HepG2 (cell line): Measurements from ENCODE around the gene TTLL10. TPM values are rescaled to one million over a fixed set of nuclear protein-coding genes. Genes with fewer than 3 reads are reported as not detected.

Source experiments
- KLF11 ChIP-seq: IDR thresholded peaks from 2 replicates; pipeline ENCODE4 v1.6.1; 2016; ENCODE audit warnings: missing compliant biosample characterization
- TRIM24 ChIP-seq: sonication (generic); formaldehyde crosslinking; IDR thresholded peaks from 2 replicates; pipeline ENCODE4 v1.8.0; 2022; ENCODE audit warnings: mild to moderate bottlenecking, missing genetic modification reagents
- ZNF160 ChIP-seq: sonication (generic); formaldehyde crosslinking; IDR thresholded peaks from 2 replicates; pipeline ENCODE4 v1.8.0; 2022; ENCODE audit warnings: mild to moderate bottlenecking, inconsistent platforms, missing genetic modification reagents
- polyA plus RNA-seq, 8 experiments: library from polyadenylated mRNA; depleted of rRNA in 3 of 8; stranded (reverse) in 7 of 8; unstranded in 1 of 8; fragments of >200 nt; fragmentation: Illumina TruSeq in 4 of 8; extraction: Trizol in 4 of 8; gene quantifications; 2 replicates each; pipeline versions ENCODE4 v1.2.1 to v1.2.3, GENCODE V29; 2011 to 2016; ENCODE audit warnings: low read depth in 4 of 8, missing spikeins in 1 of 8, mixed read lengths in 1 of 8; ENCODE audit not compliant: insufficient read depth in 1 of 8
- total RNA-seq, 5 experiments: library from RNA; depleted of rRNA; stranded (reverse); fragments of >200 nt; fragmentation: Illumina TruSeq; extraction: Trizol; gene quantifications; 2 replicates each; pipeline ENCODE4 v1.2.3, GENCODE V29; 2016; ENCODE audit warnings: low read depth in 1 of 5
- TF ChIP-seq, protein P1 (sequence below): sonication (generic); formaldehyde crosslinking; IDR thresholded peaks from one replicate; pipeline ENCODE4 v1.5.1; 2020; ENCODE audit warnings: mild to moderate bottlenecking, missing genetic modification reagents; ENCODE audit errors: not compliant biosample characterization
- TF ChIP-seq, protein P2 (sequence below), 2 experiments: sonication (generic) in 1 of 2; formaldehyde crosslinking in 1 of 2; IDR thresholded peaks; 2 replicates each; pipeline versions ENCODE4 v1.5.1 to v1.6.1; 2011 to 2020; ENCODE audit warnings: borderline replicate concordance in 1 of 2, low read depth in 1 of 2, low read length in 1 of 2, mild to moderate bottlenecking in 1 of 2, missing genetic modification reagents in 1 of 2, moderate library complexity in 1 of 2
- TF ChIP-seq, protein P3 (sequence below): IDR thresholded peaks from 2 replicates; pipeline ENCODE4 v1.6.1; 2016; ENCODE audit warnings: low read depth, control low read depth
- TF ChIP-seq, protein P4 (sequence below): IDR thresholded peaks from 2 replicates; pipeline ENCODE4 v1.6.1; 2012; ENCODE audit warnings: low read length, improper control_type of control experiment

TTLL10 gene
- total and polyA plus RNA-seq, 2 of the 13 experiments (the other 11 are each of a cell fraction or from before 2014, with no cell fraction given), result not detected

DNA sequence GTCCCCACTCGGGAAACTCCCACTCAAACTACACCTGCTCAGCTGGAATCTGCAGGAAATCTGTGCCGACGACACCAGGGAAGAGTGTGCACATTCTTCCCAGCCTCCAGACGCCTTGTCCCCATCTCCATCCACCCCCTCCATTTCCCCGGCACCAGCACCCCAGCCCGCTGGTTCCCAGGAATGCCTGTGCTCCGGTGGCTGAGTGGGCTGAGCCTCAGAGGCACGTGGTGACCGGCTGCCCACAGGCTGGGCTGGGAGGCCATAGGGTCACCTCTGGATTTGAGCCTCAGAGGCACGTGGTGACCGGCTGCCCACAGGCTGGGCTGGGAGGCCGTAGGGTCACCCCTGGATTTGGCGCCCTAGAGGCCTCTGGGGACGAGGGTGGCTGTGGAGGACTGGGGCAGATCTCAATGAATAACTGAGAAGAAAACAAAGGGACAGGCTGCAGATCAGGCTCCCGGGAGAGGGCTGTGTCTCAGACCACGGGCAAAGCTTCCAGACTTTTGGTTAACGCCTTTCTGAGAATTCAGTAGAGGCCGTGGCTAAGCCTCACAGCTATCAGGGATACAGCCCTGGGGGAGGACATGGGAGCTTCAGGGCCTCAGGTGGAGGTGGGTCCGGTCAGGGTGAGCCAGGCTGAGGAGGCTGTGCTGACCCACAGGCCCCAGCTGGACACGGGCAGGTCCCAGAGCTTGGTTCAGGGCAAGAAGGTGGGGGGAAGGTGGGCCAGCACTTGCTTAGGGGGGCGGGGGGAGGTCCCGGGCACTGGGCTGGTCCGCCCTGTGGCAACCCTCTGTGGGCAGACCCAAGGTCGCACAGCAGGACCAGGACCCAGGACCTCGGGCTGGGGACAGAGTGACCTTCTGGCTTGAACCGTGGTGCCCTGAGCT lies 17.3 kb upstream of the TTLL10 start (continued):
- TF ChIP-seq, protein P1, sequence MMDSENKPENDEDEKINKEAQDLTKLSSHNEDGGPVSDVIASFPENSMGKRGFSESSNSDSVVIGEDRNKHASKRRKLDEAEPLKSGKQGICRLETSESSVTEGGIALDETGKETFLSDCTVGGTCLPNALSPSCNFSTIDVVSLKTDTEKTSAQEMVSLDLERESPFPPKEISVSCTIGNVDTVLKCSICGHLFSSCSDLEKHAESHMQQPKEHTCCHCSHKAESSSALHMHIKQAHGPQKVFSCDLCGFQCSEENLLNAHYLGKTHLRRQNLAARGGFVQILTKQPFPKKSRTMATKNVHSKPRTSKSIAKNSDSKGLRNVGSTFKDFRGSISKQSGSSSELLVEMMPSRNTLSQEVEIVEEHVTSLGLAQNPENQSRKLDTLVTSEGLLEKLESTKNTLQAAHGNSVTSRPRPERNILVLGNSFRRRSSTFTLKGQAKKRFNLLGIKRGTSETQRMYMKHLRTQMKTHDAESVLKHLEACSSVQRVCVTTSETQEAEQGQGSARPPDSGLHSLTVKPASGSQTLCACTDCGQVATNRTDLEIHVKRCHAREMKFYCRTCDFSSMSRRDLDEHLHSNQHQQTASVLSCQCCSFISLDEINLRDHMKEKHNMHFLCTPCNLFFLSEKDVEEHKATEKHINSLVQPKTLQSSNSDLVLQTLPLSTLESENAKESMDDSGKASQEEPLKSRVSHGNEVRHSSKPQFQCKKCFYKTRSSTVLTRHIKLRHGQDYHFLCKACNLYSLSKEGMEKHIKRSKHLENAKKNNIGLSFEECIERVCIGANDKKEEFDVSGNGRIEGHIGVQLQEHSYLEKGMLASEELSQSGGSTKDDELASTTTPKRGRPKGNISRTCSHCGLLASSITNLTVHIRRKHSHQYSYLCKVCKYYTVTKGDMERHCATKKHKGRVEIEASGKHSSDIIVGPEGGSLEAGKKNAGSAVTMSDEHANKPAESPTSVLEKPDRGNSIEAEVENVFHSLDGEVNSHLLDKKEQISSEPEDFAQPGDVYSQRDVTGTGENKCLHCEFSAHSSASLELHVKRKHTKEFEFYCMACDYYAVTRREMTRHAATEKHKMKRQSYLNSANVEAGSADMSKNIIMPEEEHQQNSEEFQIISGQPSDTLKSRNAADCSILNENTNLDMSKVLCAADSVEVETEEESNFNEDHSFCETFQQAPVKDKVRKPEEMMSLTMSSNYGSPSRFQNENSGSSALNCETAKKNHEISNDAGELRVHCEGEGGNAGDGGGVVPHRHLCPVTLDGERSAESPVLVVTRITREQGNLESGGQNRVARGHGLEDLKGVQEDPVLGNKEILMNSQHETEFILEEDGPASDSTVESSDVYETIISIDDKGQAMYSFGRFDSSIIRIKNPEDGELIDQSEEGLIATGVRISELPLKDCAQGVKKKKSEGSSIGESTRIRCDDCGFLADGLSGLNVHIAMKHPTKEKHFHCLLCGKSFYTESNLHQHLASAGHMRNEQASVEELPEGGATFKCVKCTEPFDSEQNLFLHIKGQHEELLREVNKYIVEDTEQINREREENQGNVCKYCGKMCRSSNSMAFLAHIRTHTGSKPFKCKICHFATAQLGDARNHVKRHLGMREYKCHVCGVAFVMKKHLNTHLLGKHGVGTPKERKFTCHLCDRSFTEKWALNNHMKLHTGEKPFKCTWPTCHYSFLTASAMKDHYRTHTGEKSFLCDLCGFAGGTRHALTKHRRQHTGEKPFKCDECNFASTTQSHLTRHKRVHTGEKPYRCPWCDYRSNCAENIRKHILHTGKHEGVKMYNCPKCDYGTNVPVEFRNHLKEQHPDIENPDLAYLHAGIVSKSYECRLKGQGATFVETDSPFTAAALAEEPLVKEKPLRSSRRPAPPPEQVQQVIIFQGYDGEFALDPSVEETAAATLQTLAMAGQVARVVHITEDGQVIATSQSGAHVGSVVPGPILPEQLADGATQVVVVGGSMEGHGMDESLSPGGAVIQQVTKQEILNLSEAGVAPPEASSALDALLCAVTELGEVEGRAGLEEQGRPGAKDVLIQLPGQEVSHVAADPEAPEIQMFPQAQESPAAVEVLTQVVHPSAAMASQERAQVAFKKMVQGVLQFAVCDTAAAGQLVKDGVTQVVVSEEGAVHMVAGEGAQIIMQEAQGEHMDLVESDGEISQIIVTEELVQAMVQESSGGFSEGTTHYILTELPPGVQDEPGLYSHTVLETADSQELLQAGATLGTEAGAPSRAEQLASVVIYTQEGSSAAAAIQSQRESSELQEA (CRISPR knock-in tag), result no peak
- TF ChIP-seq TRIM24 (CRISPR knock-in tag) (no peak), KLF11 (CRISPR knock-in tag) (no peak), ZNF160 (CRISPR knock-in tag) (no peak)
- TF ChIP-seq, protein P2, sequence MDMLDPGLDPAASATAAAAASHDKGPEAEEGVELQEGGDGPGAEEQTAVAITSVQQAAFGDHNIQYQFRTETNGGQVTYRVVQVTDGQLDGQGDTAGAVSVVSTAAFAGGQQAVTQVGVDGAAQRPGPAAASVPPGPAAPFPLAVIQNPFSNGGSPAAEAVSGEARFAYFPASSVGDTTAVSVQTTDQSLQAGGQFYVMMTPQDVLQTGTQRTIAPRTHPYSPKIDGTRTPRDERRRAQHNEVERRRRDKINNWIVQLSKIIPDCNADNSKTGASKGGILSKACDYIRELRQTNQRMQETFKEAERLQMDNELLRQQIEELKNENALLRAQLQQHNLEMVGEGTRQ (IDR thresholded peaks at IDR 0.05; ENCODE audit: low read depth, low read length), result no peak
- TF ChIP-seq, protein P2 (CRISPR knock-in tag; IDR thresholded peaks at IDR 0.05; ENCODE audit: borderline replicate concordance), result no peak
- TF ChIP-seq, protein P3, sequence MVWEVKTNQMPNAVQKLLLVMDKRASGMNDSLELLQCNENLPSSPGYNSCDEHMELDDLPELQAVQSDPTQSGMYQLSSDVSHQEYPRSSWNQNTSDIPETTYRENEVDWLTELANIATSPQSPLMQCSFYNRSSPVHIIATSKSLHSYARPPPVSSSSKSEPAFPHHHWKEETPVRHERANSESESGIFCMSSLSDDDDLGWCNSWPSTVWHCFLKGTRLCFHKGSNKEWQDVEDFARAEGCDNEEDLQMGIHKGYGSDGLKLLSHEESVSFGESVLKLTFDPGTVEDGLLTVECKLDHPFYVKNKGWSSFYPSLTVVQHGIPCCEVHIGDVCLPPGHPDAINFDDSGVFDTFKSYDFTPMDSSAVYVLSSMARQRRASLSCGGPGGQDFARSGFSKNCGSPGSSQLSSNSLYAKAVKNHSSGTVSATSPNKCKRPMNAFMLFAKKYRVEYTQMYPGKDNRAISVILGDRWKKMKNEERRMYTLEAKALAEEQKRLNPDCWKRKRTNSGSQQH (CRISPR knock-in tag), result no peak
- TF ChIP-seq, protein P4, sequence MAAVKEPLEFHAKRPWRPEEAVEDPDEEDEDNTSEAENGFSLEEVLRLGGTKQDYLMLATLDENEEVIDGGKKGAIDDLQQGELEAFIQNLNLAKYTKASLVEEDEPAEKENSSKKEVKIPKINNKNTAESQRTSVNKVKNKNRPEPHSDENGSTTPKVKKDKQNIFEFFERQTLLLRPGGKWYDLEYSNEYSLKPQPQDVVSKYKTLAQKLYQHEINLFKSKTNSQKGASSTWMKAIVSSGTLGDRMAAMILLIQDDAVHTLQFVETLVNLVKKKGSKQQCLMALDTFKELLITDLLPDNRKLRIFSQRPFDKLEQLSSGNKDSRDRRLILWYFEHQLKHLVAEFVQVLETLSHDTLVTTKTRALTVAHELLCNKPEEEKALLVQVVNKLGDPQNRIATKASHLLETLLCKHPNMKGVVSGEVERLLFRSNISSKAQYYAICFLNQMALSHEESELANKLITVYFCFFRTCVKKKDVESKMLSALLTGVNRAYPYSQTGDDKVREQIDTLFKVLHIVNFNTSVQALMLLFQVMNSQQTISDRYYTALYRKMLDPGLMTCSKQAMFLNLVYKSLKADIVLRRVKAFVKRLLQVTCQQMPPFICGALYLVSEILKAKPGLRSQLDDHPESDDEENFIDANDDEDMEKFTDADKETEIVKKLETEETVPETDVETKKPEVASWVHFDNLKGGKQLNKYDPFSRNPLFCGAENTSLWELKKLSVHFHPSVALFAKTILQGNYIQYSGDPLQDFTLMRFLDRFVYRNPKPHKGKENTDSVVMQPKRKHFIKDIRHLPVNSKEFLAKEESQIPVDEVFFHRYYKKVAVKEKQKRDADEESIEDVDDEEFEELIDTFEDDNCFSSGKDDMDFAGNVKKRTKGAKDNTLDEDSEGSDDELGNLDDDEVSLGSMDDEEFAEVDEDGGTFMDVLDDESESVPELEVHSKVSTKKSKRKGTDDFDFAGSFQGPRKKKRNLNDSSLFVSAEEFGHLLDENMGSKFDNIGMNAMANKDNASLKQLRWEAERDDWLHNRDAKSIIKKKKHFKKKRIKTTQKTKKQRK, result no peak
